MM.1S (cell line): ENCODE results near the gene RNFT2.

Source experiments
- DNase-seq: peaks from one replicate; pipeline ENCODE4 v3.0.0-alpha.2; 2015
- H2AFZ ChIP-seq: fragments of 300-600 bp; sonication (generic); 2 replicates; pipeline ENCODE4 v1.6.0; 2016; ENCODE audit warnings: antibody characterized with exemption, low read length
- H3F3A ChIP-seq: fragments of 300-600 bp; sonication (generic); 2 replicates; pipeline ENCODE4 v1.6.1; 2016; ENCODE audit warnings: mild to moderate bottlenecking, antibody characterized with exemption, low read length, moderate library complexity, mixed read lengths; ENCODE audit not compliant: insufficient read depth
- H3K27ac ChIP-seq: fragments of 300-600 bp; sonication (generic); 2 replicates; pipeline ENCODE4 v1.5.1; 2016; ENCODE audit warnings: mild to moderate bottlenecking, low read length
- H3K27me3 ChIP-seq: fragments of 300-600 bp; sonication (generic); replicated peaks from 2 replicates; pipeline ENCODE4 v1.6.0; 2016; ENCODE audit warnings: low read length; ENCODE audit not compliant: insufficient read depth
- H3K36me3 ChIP-seq: fragments of 300-600 bp; sonication (generic); replicated peaks from 2 replicates; pipeline ENCODE4 v1.6.1; 2016; ENCODE audit warnings: mild to moderate bottlenecking, low read length, mixed read lengths; ENCODE audit not compliant: insufficient read depth
- H3K4me1 ChIP-seq: fragments of 300-600 bp; sonication (generic); 2 replicates; pipeline ENCODE4 v1.6.1; 2016; ENCODE audit warnings: low read length, mixed read lengths
- H3K4me2 ChIP-seq: fragments of 300-600 bp; sonication (generic); 2 replicates; pipeline ENCODE4 v1.6.0; 2016; ENCODE audit warnings: low read depth, low read length
- H3K4me3 ChIP-seq: fragments of 300-600 bp; sonication (generic); 2 replicates; pipeline ENCODE4 v1.5.1; 2016; ENCODE audit warnings: low read length, mixed read lengths
- H3K79me2 ChIP-seq: fragments of 300-600 bp; sonication (generic); 2 replicates; pipeline ENCODE4 v1.6.1; 2016; ENCODE audit warnings: mixed run types, low read length, mixed read lengths
- H3K9ac ChIP-seq: fragments of 300-600 bp; sonication (generic); 2 replicates; pipeline ENCODE4 v1.6.1; 2016; ENCODE audit warnings: low read length, mixed read lengths
- H3K9me2 ChIP-seq: fragments of 300-600 bp; sonication (generic); replicated peaks from 2 replicates; pipeline ENCODE4 v1.6.1; 2016; ENCODE audit warnings: mild to moderate bottlenecking, low read length, mixed read lengths; ENCODE audit not compliant: insufficient read depth
- H3K9me3 ChIP-seq: fragments of 300-600 bp; sonication (generic); replicated peaks from 2 replicates; pipeline ENCODE4 v1.6.1; 2016; ENCODE audit warnings: mild to moderate bottlenecking, low read length, mixed read lengths; ENCODE audit not compliant: insufficient read depth
- H4K20me1 ChIP-seq: fragments of 300-600 bp; sonication (generic); 2 replicates; pipeline ENCODE4 v1.6.1; 2016; ENCODE audit warnings: mild to moderate bottlenecking, low read length, moderate library complexity, mixed read lengths; ENCODE audit not compliant: insufficient read depth
- EZH2 ChIP-seq: fragments of 300-600 bp; sonication (generic); optimal IDR thresholded peaks from 2 replicates; pipeline ENCODE3; 2017; ENCODE audit warnings: low read depth, mild to moderate bottlenecking, antibody characterized with exemption, low read length, mixed read lengths
- EZH2phosphoT487 ChIP-seq: fragments of 300-600 bp; sonication (generic); IDR thresholded peaks from 2 replicates; pipeline ENCODE4 v1.6.1; 2018; ENCODE audit warnings: antibody characterized with exemption, low read length
- TF ChIP-seq, protein P1 (sequence below): fragments of 300-600 bp; sonication (generic); IDR thresholded peaks from 2 replicates; pipeline ENCODE4 v1.5.1; 2016; ENCODE audit warnings: antibody characterized with exemption, low read length, mixed read lengths

The RNFT2 gene

DNA sequence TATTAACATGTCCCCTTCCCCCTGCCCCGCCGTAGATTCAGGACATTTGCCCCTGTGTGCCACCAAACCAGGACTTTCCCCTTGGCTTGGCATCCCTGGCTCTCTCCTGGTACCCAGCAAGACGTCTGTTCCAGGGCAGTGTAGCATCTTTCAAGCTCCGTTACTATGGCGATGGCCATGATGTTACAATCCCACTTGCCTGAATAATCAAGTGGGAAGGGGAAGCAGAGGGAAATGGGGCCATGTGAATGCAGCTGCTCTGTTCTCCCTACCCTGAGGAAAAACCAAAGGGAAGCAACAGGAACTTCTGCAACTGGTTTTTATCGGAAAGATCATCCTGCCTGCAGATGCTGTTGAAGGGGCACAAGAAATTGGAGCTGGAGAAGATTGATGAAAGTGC, 114.2 kb downstream of the RNFT2 start:
- no peaks in the 10 kb centered on the region for H3K4me1 ChIP-seq
- TF ChIP-seq EZH2 (no peak), EZH2phosphoT487 (no peak)
- TF ChIP-seq, protein P1, sequence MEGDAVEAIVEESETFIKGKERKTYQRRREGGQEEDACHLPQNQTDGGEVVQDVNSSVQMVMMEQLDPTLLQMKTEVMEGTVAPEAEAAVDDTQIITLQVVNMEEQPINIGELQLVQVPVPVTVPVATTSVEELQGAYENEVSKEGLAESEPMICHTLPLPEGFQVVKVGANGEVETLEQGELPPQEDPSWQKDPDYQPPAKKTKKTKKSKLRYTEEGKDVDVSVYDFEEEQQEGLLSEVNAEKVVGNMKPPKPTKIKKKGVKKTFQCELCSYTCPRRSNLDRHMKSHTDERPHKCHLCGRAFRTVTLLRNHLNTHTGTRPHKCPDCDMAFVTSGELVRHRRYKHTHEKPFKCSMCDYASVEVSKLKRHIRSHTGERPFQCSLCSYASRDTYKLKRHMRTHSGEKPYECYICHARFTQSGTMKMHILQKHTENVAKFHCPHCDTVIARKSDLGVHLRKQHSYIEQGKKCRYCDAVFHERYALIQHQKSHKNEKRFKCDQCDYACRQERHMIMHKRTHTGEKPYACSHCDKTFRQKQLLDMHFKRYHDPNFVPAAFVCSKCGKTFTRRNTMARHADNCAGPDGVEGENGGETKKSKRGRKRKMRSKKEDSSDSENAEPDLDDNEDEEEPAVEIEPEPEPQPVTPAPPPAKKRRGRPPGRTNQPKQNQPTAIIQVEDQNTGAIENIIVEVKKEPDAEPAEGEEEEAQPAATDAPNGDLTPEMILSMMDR = no peak

GRCh38 chr12:116853507-116853906, 115.4 kb downstream of the RNFT2 start:
- Histone ChIP-seq H3F3A (no peaks in the 10 kb centered on the region), H3K4me1 (no peaks in the 10 kb centered on the region), H3K36me3 (no peaks in the 10 kb centered on the region), H3K9me3 (no peaks in the 10 kb centered on the region), H3K79me2 (no peaks in the 10 kb centered on the region), H4K20me1 (no peaks in the 10 kb centered on the region), H3K9me2 (no peaks in the 10 kb centered on the region), H3K27ac (no peak overlapping the region), H2AFZ (no peak overlapping the region), H3K27me3 (no peaks in the 10 kb centered on the region), H3K4me3 (no peak overlapping the region), H3K4me2 (no peak overlapping the region), H3K9ac (no peak overlapping the region)
- TF ChIP-seq EZH2phosphoT487 (no peak), EZH2 (no peak)
- TF ChIP-seq, protein P1 = no peak
- DNase-seq = no peak

More for the DNA sequence above, 114.2 kb downstream of the RNFT2 start:
- Histone ChIP-seq H3K9me3 (no peaks in the 10 kb centered on the region), H3K27me3 (no peaks in the 10 kb centered on the region), H3K36me3 (no peaks in the 10 kb centered on the region), H3K9me2 (no peaks in the 10 kb centered on the region), H3K4me3 (no peak overlapping the region), H3F3A (no peaks in the 10 kb centered on the region), H4K20me1 (no peaks in the 10 kb centered on the region), H3K27ac (no peak overlapping the region), H2AFZ (no peak overlapping the region), H3K79me2 (no peaks in the 10 kb centered on the region), H3K4me2 (no peak overlapping the region), H3K9ac (no peak overlapping the region)
- DNase-seq = no peak

DNA sequence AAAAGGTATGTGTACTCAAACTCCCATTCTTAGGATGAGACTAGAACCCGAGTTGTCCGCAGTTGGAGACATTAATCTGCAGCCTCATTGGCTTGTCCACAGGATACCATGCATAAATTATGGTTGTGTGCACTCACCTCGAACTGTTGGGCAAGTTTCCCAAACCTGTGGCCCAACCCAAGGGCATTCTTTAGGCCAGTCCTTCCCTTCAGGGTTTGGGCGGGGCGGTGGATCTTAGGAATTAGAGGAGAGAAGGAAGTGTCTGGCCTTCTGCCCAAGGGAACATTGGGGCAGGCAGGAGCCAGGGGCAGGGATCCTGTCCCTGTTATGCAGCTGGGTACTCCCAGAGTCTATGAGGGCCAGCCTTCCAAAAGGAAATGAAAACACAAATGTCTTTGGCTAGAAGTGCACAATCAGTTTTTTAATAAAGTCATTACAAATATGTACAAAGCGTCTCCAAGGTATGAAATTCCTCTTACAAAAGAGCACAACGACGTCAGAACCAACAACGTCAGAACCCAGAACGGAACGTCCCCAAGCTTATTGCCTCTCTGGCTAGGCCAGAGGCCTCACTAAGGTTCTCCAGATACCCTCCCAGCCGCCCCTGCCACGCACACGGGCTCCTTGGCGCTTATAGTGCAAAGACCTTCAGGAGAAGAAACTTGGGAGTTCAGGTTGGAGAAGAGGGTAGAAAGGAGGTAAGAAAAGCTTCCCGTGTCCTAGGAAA, 117.8 kb downstream of the RNFT2 start:
- Histone ChIP-seq H3K79me2 (no peaks in the 10 kb centered on the region), H3F3A (no peaks in the 10 kb centered on the region), H3K27me3 (no peaks in the 10 kb centered on the region), H3K4me1 (peaks cover 3% of the 10 kb centered on the region; the same call in 1 of the 2 replicates), H3K4me3 (no peak overlapping the region), H3K4me2 (no peak overlapping the region), H3K9me3 (no peaks in the 10 kb centered on the region), H3K27ac (no peak overlapping the region), H3K9me2 (no peaks in the 10 kb centered on the region), H3K9ac (no peak overlapping the region), H2AFZ (no peak overlapping the region), H3K36me3 (no peaks in the 10 kb centered on the region), H4K20me1 (no peaks in the 10 kb centered on the region)
- TF ChIP-seq EZH2 (no peak), EZH2phosphoT487 (no peak)
- DNase-seq = no peak

DNA sequence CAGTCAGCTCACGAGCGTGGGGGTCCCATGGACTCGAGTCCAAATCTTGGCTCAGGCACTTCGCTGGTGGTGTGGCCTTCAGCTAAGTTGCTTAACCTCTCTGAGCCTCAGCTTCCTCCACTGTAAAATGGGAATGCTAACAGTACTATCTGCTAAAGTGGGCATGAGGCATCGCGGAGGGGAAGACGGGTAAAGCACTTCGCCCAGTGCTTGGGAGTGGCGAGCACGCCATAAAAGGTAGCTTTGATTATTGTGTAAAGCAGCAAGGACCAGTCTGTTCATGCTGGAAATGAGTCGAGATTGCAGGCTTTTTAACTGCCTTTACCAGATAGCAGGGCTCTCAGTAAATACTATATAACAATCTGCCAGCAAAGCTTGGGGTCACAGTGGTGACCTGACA, 118.6 kb downstream of the RNFT2 start:
- Histone ChIP-seq H4K20me1 (no peaks in the 10 kb centered on the region), H3K36me3 (no peaks in the 10 kb centered on the region), H3K27ac (no peak overlapping the region), H3K9ac (no peak overlapping the region), H3K4me1 (peaks cover 6% of the 10 kb centered on the region), H3K27me3 (no peaks in the 10 kb centered on the region), H3K4me3 (no peak overlapping the region), H3F3A (no peaks in the 10 kb centered on the region), H3K9me2 (no peaks in the 10 kb centered on the region), H3K4me2 (no peak overlapping the region), H2AFZ (no peak overlapping the region), H3K9me3 (no peaks in the 10 kb centered on the region), H3K79me2 (no peaks in the 10 kb centered on the region)
- no peak for TF ChIP-seq EZH2
- TF ChIP-seq, protein P1 = no peak
- TF ChIP-seq EZH2phosphoT487 = no peak
- no peak for DNase-seq
